Glomerular visceral epithelial cell (primary cell): ENCODE data around the gene TMEM50A.
A peak's percentile ranks its signal among the peaks of the same experiment; 100 is the strongest.
"Not testable (repeated sequence)": the region's sequence is repeated elsewhere in the genome, so short reads cannot be mapped to it uniquely, and the experiment has no call there.

Experiments
- DNase-seq: peaks from one replicate; pipeline ENCODE4 v3.0.0-alpha.2; 2016; ENCODE audit errors: extremely low spot score

Gene TMEM50A

GRCh38 chr1:25336922-25337354 lies 1.2 kb upstream of the TMEM50A start:
- not testable (repeated sequence) for DNase-seq

GRCh38 chr1:25337483-25338187 lies 499 bp upstream of the TMEM50A start:
- not testable (repeated sequence) for DNase-seq

GRCh38 chr1:25338986-25339385 lies 852 bp downstream of the TMEM50A start:
- no peak for DNase-seq

GRCh38 chr1:25341746-25342145 lies 3.6 kb downstream of the TMEM50A start:
- no peak for DNase-seq

- DNase-seq = no peak
These were observed 4.7 kb downstream of the TMEM50A start for GRCh38 chr1:25342846-25343245.

GRCh38 chr1:25343872-25344271 lies 5.7 kb downstream of the TMEM50A start:
- DNase-seq = peak; percentile 79

- DNase-seq = no peak
These were observed 9.4 kb downstream of the TMEM50A start for GRCh38 chr1:25347556-25347955.

- no peak for DNase-seq
These were observed 11.5 kb downstream of the TMEM50A start for GRCh38 chr1:25349606-25350005.

GRCh38 chr1:25355841-25356395 lies 17.8 kb downstream of the TMEM50A start:
- DNase-seq = no peak

- DNase-seq = no peak
These were observed 18.3 kb downstream of the TMEM50A start for GRCh38 chr1:25356441-25356840.

GRCh38 chr1:25356848-25357247 lies 18.7 kb downstream of the TMEM50A start:
- DNase-seq = no peak

- DNase-seq = peak; percentile 47
These were observed 22.8 kb downstream of the TMEM50A start for GRCh38 chr1:25360596-25361581.

- no peak for DNase-seq
These were observed 23.8 kb downstream of the TMEM50A start for GRCh38 chr1:25361901-25362300.

- DNase-seq = not testable (repeated sequence)
These were observed 24.8 kb downstream of the TMEM50A start for GRCh38 chr1:25362634-25363559.

- no peak for DNase-seq
These were observed 31.1 kb downstream of the TMEM50A start for GRCh38 chr1:25369241-25369640.

GRCh38 chr1:25369691-25370271 lies 31.6 kb downstream of the TMEM50A start:
- DNase-seq = not testable (repeated sequence)

- DNase-seq = not testable (repeated sequence)
These were observed 33.6 kb downstream of the TMEM50A start for GRCh38 chr1:25371757-25372156.

GRCh38 chr1:25378367-25378766 lies 40.2 kb downstream of the TMEM50A start:
- not testable (repeated sequence) for DNase-seq

GRCh38 chr1:25382543-25382942 lies 44.4 kb downstream of the TMEM50A start:
- not testable (repeated sequence) for DNase-seq

GRCh38 chr1:25383090-25383489 lies 45.0 kb downstream of the TMEM50A start:
- not testable (repeated sequence) for DNase-seq

GRCh38 chr1:25383875-25384274 lies 45.7 kb downstream of the TMEM50A start:
- DNase-seq = not testable (repeated sequence)
